Esophagus squamous epithelium (tissue), 5 donors: ENCODE measurements around the gene ADAM33. TPM values are rescaled to one million over a fixed set of nuclear protein-coding genes. Genes with fewer than 3 reads are reported as not detected.

Experiments used
- DNase-seq: peaks from one replicate; lab custom pipeline; 2025; lab: John Stamatoyannopoulos, UW
- H3K27ac ChIP-seq, 4 donors: fragments of 200-600 bp; sonication (generic); one replicate each; pipeline ENCODE4 v1.5.1; 2016 to 2019; ENCODE audit warnings: mild to moderate bottlenecking in 1 of 4
- H3K27me3 ChIP-seq, 4 donors: fragments of 200-600 bp; sonication (generic); 1 replicate in 3 of 4; 2 replicates in 1 of 4; pipeline versions ENCODE4 v1.5.1 to v1.6.0; 2017 to 2021; ENCODE audit warnings: antibody characterized with exemption in 1 of 4
- H3K36me3 ChIP-seq, 3 donors: fragments of 200-600 bp; sonication (generic); one replicate each; pipeline ENCODE4 v1.5.1; 2016 to 2019
- H3K4me1 ChIP-seq, 3 donors: fragments of 200-600 bp; sonication (generic); one replicate each; pipeline ENCODE4 v1.5.1; 2017 to 2019
- H3K4me3 ChIP-seq, 4 donors: fragments of 200-600 bp; sonication (generic); 1 replicate in 3 of 4; 2 replicates in 1 of 4; pipeline ENCODE4 v1.5.1; 2016 to 2019; ENCODE audit warnings: mild to moderate bottlenecking in 2 of 4, moderate library complexity in 1 of 4
- H3K9me3 ChIP-seq, 3 donors: fragments of 200-600 bp; sonication (generic); one replicate each; pipeline ENCODE4 v1.5.1; 2016 to 2019
- POLR2A ChIP-seq, 4 donors: fragments of 450-650 bp; IDR thresholded peaks; one replicate each; pipeline ENCODE4 v1.6.1; 2017; ENCODE audit warnings: antibody characterized with exemption in 4 of 4, mild to moderate bottlenecking in 4 of 4, moderate library complexity in 3 of 4
- WGBS, 2 donors: methylation state at CpG; one replicate each; pipeline ENCODE4 v1.1.5; 2018; 5-methylcytosine and 5-hydroxymethylcytosine counted together
- intact Hi-C: fragments of 100-400 bp; cut with DNase I; formaldehyde crosslinking; loops from one replicate; pipeline ENCODE4 v1.15.0; 2022
- total RNA-seq, 4 donors: library from RNA; depleted of rRNA; stranded (reverse); fragments of >200 nt; gene quantifications; one replicate each; pipeline ENCODE4 v1.1.0, GENCODE V29; 2016
- TF ChIP-seq, protein P1 (sequence below), 6 experiments: fragments of 450-650 bp in 4 of 6; fragments of 200-600 bp in 2 of 6; sonication (generic) in 2 of 6; IDR thresholded peaks; one replicate each; pipeline ENCODE4 v1.5.1; 2016 to 2019; ENCODE audit warnings: antibody characterized with exemption in 6 of 6, mild to moderate bottlenecking in 4 of 6, moderate library complexity in 4 of 6
- donor health status: DM: yes; HTN: yes; CAD: no.

Gene ADAM33
- total RNA-seq, 4 donors from 2014 or later: 2.4 to 27.7 (median 6.4) TPM

DNA sequence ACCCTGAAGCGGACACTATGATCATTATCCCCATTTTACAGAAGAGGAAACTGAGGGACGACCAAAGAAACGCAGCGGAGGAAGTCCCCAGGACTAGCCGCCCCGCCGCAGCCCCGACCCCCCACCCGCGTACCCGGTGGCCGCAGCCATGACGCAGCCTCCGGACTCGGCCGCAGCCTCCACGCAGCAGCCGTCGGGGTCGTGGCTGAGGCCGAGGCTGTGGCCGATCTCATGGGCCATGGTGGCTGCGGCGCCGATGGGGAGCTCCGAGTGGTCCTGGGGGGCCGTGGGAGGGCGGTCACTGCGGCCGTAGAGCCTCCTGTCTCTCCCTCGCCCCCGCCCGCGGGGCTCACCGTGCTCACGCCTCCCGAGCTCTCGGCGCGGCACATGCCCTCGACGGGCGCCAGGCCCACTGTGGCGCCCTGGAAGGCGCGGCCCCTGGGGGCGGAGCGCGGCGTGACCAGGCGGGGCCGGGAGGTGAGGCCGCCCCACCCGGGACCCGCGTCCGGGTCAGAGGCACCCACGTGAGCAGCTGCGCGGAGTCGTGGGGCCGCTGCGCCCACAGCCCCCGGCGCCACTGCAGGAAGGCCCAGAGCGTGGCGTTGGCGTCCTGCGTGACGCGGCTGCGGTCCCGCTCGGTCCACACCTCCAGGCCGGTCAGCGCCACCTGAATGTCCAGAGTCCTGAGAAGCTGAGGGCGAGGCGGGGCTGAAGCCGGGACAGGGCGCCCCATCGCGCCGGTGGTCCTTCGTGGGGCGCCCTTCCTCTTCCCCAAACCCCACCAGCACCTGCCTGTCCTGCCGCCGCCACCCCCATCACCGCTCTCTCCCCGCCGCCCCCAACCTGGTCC lies 8.4 kb downstream of the ADAM33 start:
- no peaks in the 10 kb centered on the region for H3K9me3 ChIP-seq
- peaks cover 0 to 96% (median 4%) of the 10 kb centered on the region in 4 donors for H3K27me3 ChIP-seq
- peaks cover 0 to 17% (median 0%) of the 10 kb centered on the region in 3 donors for H3K36me3 ChIP-seq
- TF ChIP-seq POLR2A (IDR thresholded peaks at IDR 0.05): no peak
- TF ChIP-seq, protein P1, sequence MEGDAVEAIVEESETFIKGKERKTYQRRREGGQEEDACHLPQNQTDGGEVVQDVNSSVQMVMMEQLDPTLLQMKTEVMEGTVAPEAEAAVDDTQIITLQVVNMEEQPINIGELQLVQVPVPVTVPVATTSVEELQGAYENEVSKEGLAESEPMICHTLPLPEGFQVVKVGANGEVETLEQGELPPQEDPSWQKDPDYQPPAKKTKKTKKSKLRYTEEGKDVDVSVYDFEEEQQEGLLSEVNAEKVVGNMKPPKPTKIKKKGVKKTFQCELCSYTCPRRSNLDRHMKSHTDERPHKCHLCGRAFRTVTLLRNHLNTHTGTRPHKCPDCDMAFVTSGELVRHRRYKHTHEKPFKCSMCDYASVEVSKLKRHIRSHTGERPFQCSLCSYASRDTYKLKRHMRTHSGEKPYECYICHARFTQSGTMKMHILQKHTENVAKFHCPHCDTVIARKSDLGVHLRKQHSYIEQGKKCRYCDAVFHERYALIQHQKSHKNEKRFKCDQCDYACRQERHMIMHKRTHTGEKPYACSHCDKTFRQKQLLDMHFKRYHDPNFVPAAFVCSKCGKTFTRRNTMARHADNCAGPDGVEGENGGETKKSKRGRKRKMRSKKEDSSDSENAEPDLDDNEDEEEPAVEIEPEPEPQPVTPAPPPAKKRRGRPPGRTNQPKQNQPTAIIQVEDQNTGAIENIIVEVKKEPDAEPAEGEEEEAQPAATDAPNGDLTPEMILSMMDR (IDR thresholded peaks at IDR 0.05): no peak
- H3K4me3 ChIP-seq: no peak overlapping the region
- no peak for DNase-seq
- intact Hi-C loops: loop anchor here (10.0 kb wide), 1 partner anchor 411 kb away; no protein-coding TSS in a partner anchor
- WGBS, 2 donors: 36 to 54% methylated on average over 6 to 12 of the region's 90 CpGs
- H3K27ac ChIP-seq: no peak overlapping the region
- H3K4me1 ChIP-seq: peaks cover 3 to 40% (median 21%) of the 10 kb centered on the region in 3 donors

DNA sequence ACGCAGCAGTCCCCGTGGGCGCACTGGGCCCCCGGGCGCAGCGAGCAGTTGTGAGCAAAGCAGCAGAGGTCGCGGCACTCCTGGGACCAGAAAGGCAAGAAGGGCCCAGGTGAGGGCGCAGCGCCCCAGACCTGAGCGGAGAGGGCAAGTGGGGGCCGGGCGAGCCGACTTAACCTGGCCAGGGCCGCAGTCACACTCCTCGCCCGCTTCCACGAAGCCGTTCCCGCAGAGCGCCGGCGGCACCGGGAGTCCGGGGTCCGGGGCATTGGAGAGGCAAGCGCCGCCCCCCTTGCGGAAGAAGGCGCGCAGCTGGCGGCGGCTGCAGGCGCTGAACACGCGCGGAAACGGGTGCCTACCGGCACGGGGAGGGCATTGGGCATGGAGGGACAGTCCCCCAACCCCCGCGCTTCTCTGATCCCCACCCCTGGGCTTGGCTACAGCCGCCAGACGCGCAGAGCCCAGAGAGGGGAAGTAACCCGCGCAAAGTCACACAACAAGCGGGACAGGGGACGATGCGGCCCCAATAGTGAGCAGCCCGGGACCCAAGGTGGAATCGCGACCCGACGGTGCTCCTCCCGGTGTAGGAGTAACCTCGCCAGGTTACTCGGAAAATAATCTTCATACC lies 9.2 kb downstream of the ADAM33 start:
- TF ChIP-seq, protein P1 (IDR thresholded peaks at IDR 0.05): no peak
- no peak for TF ChIP-seq POLR2A (IDR thresholded peaks at IDR 0.05)
- Histone ChIP-seq H3K4me3 (peak overlapping the region in 2 of 4 donors; percentile 1 to 12), H3K27me3 (peaks cover 0 to 93% (median 4%) of the 10 kb centered on the region in 4 donors), H3K36me3 (peaks cover 0 to 17% (median 0%) of the 10 kb centered on the region in 3 donors), H3K4me1 (peaks cover 3 to 32% (median 13%) of the 10 kb centered on the region in 3 donors), H3K27ac (no peak overlapping the region), H3K9me3 (no peaks in the 10 kb centered on the region)
- intact Hi-C loops: loop anchor here (10.0 kb wide), 1 partner anchor 412 kb away; no protein-coding TSS in a partner anchor
- 4 to 43% methylated on average over 3 to 5 of the region's 58 CpGs for WGBS, 2 donors
- DNase-seq: no peak

- H3K36me3 ChIP-seq: peaks cover 0 to 17% (median 0%) of the 10 kb centered on the region in 3 donors
- H3K4me1 ChIP-seq: peaks cover 3 to 26% (median 8%) of the 10 kb centered on the region in 3 donors
- WGBS, 2 donors: 38% methylated on average over 14 of the region's 23 CpGs; no CpG with 5 or more reads in 1 of the 2 donors
- no peak for DNase-seq
- H3K27me3 ChIP-seq: peaks cover 0 to 93% (median 4%) of the 10 kb centered on the region in 4 donors
- H3K27ac ChIP-seq: no peak overlapping the region
- TF ChIP-seq POLR2A (IDR thresholded peaks at IDR 0.05): no peak
- TF ChIP-seq, protein P1 (IDR thresholded peaks at IDR 0.05): no peak
- intact Hi-C loops: loop anchor here (10.0 kb wide), 1 partner anchor 413 kb away; no protein-coding TSS in a partner anchor
- H3K9me3 ChIP-seq: no peaks in the 10 kb centered on the region
- no peak overlapping the region for H3K4me3 ChIP-seq
Measured at GRCh38 chr20:3671986-3672546, 9.7 kb downstream of the ADAM33 start.

DNA sequence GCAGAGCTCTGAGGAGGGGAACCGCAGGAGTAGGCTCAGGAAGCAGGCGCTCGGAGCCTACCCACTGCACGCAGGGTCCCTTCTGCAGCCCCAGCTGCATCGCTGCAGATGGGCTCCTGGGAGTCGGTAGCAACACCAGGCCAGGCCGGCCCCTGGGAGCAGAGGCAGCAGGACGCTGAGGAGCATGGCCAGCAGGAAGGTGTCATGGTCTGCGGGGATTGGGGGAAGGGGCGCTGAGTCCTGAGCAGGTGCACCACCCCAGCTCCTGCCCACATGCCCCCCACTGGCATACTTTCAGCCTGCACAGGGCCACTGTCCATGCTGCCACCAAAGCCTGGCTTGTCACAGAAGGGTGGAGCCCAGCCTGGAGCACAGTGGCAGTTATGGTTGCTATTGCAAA lies 10.9 kb downstream of the ADAM33 start:
- Histone ChIP-seq H3K9me3 (no peaks in the 10 kb centered on the region), H3K27me3 (peaks cover 0 to 88% (median 4%) of the 10 kb centered on the region in 4 donors), H3K4me3 (no peak overlapping the region), H3K27ac (no peak overlapping the region), H3K36me3 (peaks cover 0 to 17% (median 0%) of the 10 kb centered on the region in 3 donors), H3K4me1 (peaks cover 0 to 24% (median 3%) of the 10 kb centered on the region in 3 donors)
- WGBS, 2 donors: 100% methylated on average over 1 of the region's 10 CpGs; no CpG with 5 or more reads in 1 of the 2 donors
- TF ChIP-seq, protein P1 (IDR thresholded peaks at IDR 0.05): no peak
- TF ChIP-seq POLR2A (IDR thresholded peaks at IDR 0.05): no peak
- DNase-seq: no peak
- intact Hi-C loops: loop anchor here (10.0 kb wide), 1 partner anchor 414 kb away; no protein-coding TSS in a partner anchor
